ENCODE measurements around the gene PARD3B.
"Not testable (repeated sequence)": the region's sequence is repeated elsewhere in the genome, so short reads cannot be mapped to it uniquely, and the experiment has no call there.

The PARD3B gene

DNA sequence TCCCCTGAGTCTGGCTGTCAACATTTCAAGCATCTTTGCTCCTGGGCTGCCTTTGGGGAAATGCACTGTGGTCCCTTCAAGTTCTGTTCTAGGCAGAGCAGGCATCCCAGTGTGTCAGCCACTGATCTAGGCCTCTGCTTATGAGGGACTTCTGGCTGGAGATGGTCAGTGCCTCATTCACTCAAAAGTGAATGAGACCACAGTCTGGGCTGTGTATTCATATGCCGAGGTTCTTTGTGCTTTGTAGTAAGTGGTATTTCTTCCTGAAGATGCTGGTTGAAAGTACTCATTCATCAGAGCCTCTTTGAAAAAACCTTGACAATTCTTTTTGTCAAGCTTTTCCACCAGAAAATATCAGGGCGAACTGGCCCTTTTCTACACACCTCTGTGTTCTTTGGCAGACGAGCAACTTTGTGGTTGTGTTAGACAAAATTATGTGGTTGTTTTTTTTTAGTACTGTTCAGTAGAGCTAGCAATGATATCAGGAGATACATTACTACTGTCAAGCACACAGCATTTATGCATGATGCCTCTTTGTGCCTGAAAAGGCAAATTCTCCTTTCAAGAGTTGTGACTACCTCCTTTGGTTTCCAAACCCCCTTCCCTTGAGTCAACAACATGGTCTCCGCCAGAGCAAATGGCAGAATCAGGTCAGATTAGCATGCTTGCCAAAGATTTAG, 626.1 kb downstream of the PARD3B start:
- no peak for DNase-seq

DNA sequence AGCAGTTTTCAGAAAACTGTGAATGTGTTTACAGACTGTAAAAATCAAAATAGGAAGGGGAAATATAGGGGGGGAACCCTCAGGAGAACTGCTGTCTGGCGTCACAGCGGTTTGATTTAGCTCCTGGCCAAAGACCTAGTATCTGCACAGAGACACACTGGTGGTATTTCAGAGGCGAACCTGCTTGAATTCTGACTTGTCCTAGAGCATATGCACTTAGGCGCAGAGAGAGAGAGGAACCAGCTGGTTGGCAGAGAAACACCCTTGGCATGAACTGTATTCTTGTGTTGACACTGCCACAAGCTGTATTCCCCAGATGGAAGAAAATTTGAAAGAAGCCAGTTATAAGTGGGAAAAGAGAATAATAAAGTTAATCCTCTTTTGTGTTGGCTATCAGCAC, 630.6 kb downstream of the PARD3B start:
- no peak for DNase-seq

DNA sequence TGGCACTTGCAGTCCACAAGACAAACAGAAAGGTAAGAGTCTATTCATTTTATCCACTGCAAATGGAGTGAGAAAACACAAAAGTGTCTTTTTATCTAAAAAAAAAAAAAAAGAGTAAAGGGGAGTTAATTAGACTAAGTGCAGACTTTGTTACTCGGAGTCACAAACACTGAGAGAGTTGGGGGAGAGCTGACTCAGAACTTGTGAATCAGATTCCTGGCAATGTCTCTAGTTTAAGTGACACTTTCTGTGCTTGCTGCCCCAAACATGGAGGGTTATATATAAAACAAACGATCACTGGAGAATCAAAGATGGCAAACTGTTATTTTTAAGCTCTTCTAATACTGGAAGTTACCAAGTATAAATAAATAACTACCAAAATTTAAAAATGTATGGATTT, 631.3 kb downstream of the PARD3B start:
- no peak for DNase-seq

- DNase-seq, result no peak
Observed at GRCh38 chr2:205177546-205177945, 632.3 kb downstream of the PARD3B start.

DNA sequence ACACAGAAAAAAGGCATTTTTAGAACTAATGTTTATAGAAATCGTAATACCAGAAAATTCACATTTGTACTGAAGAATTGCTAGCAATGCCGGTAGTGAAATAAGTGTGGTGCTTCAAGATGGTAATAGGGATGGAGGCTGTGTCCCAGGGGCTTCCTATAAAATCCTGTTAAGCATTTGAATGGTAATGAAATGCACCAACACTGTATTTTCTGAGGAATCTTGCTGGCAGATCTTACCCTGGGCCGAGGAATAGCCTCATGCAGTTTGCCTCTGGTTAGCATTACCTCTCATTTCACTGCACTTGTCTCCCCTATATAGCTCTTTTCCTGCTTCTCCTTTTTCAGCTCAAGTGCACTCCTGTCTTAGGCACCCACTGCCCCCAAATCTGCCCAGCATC, 635.5 kb downstream of the PARD3B start:
- DNase-seq, result no peak

- no peak for DNase-seq
Observed at GRCh38 chr2:205187731-205188130, 642.5 kb downstream of the PARD3B start.

- DNase-seq, result no peak
Observed at GRCh38 chr2:205188239-205189138, 643.2 kb downstream of the PARD3B start.

- no peak for DNase-seq
Observed at GRCh38 chr2:205189301-205189700, 644.0 kb downstream of the PARD3B start.

DNA sequence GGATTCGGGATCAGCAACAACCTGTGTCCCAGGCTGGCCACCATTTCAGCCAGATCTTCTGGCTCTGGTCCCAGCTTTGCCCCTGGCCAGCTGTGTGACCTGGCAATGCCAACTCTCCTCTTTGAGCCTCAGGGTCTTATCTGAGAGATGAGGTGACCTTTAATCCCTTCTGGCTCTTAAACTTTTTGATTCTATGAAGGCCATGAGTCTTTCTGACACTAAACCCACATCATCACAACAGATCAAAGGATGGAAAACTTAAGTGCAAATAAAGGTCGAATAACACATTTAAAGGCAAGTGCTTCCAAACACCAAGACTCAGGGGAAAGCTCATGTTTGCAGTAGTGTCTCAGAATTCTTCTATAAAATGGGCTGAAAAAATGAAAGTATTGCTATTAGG, 645.3 kb downstream of the PARD3B start:
- DNase-seq, result no peak

DNA sequence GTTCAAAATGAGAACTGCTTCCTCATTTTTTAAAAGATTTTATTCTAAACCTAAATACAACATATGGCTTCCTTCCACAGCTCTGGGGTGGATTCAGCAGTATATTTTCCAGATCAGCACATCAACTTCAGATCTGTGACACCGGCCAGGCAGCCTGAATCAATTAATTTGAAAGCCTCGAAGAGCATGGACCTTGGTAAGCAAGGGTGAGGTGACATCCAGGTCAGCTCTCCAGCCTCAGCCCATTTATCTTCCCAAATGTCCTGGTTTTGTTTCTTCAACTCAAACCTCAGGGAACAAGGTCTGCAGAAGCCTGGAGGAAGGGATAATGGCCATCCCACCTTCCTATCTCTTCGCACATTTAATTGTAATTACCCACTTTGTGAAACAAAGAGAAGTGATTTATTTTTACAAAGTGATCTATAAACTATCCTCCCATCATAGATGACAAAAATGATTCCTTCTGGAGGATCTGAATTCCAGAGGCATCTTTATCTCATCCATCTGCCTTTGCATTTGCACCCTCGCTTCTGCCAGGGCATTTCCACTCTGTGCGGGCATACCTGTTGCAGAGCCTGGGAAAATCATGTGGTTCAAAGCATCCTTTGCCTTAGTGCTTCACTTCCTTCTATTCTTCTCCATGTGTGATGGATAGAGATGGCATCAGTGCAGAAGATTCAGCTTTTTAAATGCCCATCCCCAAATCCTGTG, 648.0 kb downstream of the PARD3B start:
- no peak for DNase-seq

DNA sequence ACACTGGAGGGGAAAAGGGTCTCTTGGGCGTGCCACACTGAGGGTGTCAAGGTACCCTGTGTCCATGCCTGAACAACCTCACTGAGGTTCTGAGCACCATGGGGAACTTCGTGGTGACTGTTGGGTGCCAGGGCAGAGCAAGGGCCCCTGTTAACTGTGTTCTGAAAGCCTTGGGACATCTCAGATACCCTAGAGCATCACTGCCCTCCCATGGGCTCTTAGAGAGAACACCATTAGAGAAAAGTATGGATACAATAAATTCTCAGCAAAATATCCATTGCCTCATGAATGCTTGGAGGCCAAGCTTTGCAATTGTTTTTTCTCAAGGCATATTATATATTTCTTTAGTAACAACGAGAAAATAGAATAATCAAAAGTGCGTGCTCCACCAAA, 648.6 kb downstream of the PARD3B start:
- no peak for DNase-seq

DNA sequence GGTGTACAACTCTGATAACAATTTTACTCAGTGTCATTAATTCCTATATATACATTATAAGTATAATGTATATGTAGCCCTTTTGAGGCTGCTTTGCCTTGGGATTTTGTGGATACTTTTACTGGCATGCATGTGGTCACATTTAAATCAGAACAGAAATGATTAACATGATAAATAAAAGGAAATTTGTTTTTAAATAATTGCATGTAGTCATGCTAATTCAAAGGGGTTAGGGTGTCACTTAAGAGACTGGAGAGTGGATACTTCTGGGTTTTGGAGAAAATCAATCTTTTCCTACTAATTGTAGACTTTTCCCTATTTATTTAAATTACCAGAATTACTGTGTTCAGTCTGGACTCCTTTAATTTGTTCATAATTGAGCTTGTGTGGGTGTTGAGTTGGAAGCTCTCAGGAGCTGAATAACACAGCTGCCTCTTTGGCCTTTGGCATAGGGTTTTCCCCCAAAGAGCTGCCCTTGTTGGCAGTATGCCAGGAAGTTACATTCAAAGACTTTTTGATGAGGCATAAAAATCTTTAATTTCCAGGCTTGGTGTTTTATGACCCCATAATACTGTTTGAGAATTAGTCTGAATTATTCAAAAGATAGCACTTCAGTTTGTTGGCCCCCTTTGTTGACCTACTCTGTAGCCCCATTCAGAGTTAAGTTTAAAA, 652.3 kb downstream of the PARD3B start:
- DNase-seq, result no peak

DNA sequence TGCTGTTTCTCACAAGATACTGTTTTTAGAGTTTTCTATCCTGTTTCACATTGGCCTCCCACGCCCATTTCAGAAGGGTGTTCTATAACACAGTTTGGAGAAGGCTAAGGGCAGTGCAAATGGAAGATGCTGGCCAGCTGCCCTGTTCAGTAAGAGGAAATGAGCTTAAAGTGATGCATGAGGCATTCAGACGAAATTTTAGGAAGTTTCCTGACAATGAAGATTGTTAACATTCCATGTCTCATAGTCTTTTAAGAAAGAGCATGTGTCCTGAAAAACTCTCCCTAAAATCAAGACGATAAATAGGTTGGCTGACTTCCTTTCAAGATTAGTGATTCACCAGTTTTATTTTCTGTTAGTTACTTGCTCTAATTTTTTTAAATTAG, 652.9 kb downstream of the PARD3B start:
- DNase-seq, result no peak

DNA sequence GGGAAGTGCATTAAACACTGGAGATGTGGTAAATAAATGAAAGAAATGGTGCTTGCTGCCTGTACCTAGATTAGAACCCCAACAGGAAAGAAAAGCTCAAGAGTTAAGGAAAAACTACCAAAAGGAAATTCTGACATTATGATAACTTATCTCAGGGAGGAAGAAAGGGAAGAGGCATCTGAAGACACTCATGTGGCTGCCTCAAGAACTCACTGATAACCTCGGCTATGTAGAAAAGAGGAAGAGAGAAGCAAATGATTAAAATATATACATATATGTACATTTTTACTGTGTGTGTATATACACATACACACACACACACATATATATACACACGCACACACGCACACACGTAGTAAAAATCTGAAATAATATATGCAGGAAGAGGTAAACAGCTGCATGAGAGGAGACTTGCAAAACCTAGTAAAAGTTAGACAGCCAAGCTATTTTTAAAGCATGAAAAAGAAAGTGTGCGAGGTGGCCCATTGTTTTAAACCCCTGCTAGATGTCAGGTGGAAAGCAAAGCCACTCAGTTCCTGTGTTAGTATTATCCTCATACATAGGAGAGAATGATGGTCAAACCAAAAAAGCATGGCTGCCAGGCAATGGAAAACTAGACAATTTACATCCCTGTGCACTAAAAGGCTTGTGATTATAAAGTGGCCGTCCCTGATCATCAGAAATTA, 654.0 kb downstream of the PARD3B start:
- DNase-seq, result no peak

GRCh38 chr2:205210494-205210893, 665.2 kb downstream of the PARD3B start:
- DNase-seq, result no peak

GRCh38 chr2:205212357-205212756, 667.1 kb downstream of the PARD3B start:
- no peak for DNase-seq

DNA sequence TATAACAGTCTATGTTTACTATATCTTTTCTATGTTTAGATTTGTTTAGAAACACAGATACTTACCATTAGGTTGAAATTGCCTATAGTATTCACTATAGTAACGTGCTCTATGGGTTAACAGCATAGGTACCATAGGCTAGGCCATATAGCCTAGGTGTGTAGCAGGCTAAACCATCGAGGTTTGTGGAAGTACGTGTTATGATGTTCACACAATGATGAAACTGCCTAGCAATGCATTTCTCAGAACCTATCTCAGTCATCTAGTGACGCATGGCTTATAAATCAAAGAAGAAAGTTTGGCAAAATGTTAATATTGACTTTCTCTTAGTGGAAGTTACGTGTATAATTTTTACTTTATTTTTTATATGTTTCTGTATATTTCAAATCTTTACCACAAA, 670.8 kb downstream of the PARD3B start:
- DNase-seq, result no peak

DNA sequence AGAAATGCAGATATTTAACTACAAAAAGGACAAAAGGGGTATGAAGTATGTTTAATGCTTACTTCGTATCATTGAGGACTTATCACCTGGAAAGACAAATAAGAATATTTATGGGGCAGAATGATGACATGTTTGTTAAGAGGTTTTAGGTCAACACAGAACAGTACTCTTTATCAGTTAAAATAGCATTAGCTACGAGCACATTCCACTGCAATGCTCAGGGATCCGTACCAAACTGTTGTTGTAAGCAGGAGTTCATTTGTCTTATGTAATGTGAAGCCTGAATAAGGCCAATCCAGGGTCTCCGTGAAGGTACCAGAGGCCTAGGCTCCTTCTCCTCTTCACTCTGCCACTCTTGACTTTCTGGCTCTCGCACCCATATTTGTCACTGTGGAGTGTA, 671.3 kb downstream of the PARD3B start:
- DNase-seq, result no peak

- no peak for DNase-seq
Observed at GRCh38 chr2:205217004-205217403, 671.7 kb downstream of the PARD3B start.

DNA sequence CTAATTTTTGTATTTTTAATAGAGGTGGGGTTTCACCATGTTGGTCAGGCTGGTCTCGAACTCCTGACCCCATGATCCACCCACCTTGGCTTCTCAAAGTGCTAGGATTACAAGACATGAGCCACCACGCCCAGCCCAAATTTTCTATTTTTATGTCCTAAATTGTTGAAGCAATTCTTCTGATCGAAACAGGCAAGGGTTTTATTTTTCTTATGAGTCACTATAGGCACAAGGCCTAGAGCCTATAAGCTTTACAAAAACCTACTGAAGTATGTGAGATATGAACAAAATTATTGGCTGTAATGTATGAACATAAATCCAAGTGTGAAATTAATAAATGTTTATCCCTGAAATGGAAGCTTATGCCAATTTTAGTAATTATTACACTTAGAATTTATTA, 672.8 kb downstream of the PARD3B start:
- DNase-seq, result no peak

GRCh38 chr2:205218816-205219215, 673.5 kb downstream of the PARD3B start:
- DNase-seq, result not testable (repeated sequence)

GRCh38 chr2:205220559-205220958, 675.3 kb downstream of the PARD3B start:
- no peak for DNase-seq

GRCh38 chr2:205232086-205232485, 686.8 kb downstream of the PARD3B start:
- DNase-seq, result no peak
